Esophagus muscularis mucosa (tissue), 4 donors: ENCODE measurements around the gene FAT2. TPM values are rescaled to one million over a fixed set of nuclear protein-coding genes. Genes with fewer than 3 reads are reported as not detected.

ENCODE experiments used
- DNase-seq: peaks from one replicate; pipeline ENCODE4 v3.0.0-alpha.2; 2017; ENCODE audit errors: extremely low spot score
- H3K27ac ChIP-seq, 4 donors: fragments of 200-600 bp; sonication (generic); replicated peaks in 1 of 4; 1 replicate in 3 of 4; 2 replicates in 1 of 4; pipeline ENCODE4 v1.5.1; 2016 to 2019; ENCODE audit warnings: mild to moderate bottlenecking in 1 of 4
- H3K27me3 ChIP-seq, 4 donors: fragments of 200-600 bp; sonication (generic); one replicate each; pipeline versions ENCODE4 v1.5.1 to v1.6.0; 2016 to 2019
- H3K36me3 ChIP-seq, 4 donors: fragments of 200-600 bp; sonication (generic); one replicate each; pipeline ENCODE4 v1.5.1; 2016 to 2019
- H3K4me1 ChIP-seq, 4 donors: fragments of 200-600 bp; sonication (generic); one replicate each; pipeline ENCODE4 v1.5.1; 2016 to 2019
- H3K4me3 ChIP-seq, 4 donors: fragments of 200-600 bp; sonication (generic); 1 replicate in 2 of 4; 2 replicates in 2 of 4; pipeline ENCODE4 v1.5.1; 2016 to 2019; ENCODE audit warnings: mild to moderate bottlenecking in 4 of 4, moderate library complexity in 1 of 4
- H3K9me3 ChIP-seq, 4 donors: fragments of 200-600 bp; sonication (generic); 1 replicate in 3 of 4; 2 replicates in 1 of 4; pipeline ENCODE4 v1.5.1; 2016 to 2019
- EP300 ChIP-seq: sonication (generic); formaldehyde crosslinking; IDR thresholded peaks from one replicate; pipeline ENCODE4 v1.6.1; 2017; ENCODE audit warnings: antibody characterized with exemption
- POLR2A ChIP-seq: fragments of 450-650 bp; IDR thresholded peaks from one replicate; pipeline ENCODE4 v1.6.1; 2017; ENCODE audit warnings: antibody characterized with exemption, moderate library complexity, mild to moderate bottlenecking, low read depth
- POLR2AphosphoS5 ChIP-seq, 2 donors: sonication (generic); formaldehyde crosslinking; IDR thresholded peaks; one replicate each; pipeline ENCODE4 v1.6.1; 2017; ENCODE audit warnings: antibody characterized with exemption in 2 of 2
- WGBS: methylation state at CpG from one replicate; pipeline ENCODE4 v1.1.5; 2018; 5-methylcytosine and 5-hydroxymethylcytosine counted together
- intact Hi-C: fragments of 100-400 bp; cut with DNase I; formaldehyde crosslinking; loops from one replicate; pipeline ENCODE4 v1.15.1; 2023
- total RNA-seq, 4 donors: library from RNA; depleted of rRNA; stranded (reverse); fragments of >200 nt; gene quantifications; one replicate each; pipeline versions ENCODE4 v1.1.0 to v1.2.1, GENCODE V29; 2016
- TF ChIP-seq, protein P1 (sequence below), 3 experiments: fragments of 200-600 bp in 2 of 3; fragments of 450-650 bp in 1 of 3; sonication (generic) in 2 of 3; IDR thresholded peaks; one replicate each; pipeline ENCODE4 v1.5.1; 2017 to 2019; ENCODE audit warnings: antibody characterized with exemption in 3 of 3, mild to moderate bottlenecking in 2 of 3, moderate library complexity in 1 of 3

Gene FAT2
- total RNA-seq, 4 donors from 2014 or later = not detected

DNA sequence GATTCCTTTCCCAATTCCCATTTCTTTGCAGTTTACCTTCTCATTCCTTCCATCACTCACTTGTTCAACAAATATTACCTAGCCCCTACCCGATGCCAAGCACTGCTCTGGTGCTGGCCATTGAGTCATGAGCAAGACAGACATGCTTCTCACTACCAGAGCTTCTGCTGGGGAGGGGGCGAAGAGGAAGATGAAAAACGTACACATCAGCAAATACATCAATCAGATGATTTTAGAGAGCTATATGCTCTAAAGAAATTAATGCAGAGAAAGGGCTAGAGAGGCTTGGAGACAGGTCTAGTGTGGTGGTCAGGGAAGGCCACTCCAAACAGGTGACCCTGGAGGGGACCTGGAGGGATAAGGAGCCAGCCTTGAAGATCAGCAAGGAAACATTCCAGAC is 14.4 kb upstream of the FAT2 start:
- intact Hi-C loops = no loop called here
- Histone ChIP-seq H3K4me1 (no peaks in the 10 kb centered on the region), H3K27ac (no peak overlapping the region), H3K36me3 (no peaks in the 10 kb centered on the region), H3K4me3 (no peak overlapping the region), H3K27me3 (no peaks in the 10 kb centered on the region), H3K9me3 (no peaks in the 10 kb centered on the region)
- TF ChIP-seq, protein P1, sequence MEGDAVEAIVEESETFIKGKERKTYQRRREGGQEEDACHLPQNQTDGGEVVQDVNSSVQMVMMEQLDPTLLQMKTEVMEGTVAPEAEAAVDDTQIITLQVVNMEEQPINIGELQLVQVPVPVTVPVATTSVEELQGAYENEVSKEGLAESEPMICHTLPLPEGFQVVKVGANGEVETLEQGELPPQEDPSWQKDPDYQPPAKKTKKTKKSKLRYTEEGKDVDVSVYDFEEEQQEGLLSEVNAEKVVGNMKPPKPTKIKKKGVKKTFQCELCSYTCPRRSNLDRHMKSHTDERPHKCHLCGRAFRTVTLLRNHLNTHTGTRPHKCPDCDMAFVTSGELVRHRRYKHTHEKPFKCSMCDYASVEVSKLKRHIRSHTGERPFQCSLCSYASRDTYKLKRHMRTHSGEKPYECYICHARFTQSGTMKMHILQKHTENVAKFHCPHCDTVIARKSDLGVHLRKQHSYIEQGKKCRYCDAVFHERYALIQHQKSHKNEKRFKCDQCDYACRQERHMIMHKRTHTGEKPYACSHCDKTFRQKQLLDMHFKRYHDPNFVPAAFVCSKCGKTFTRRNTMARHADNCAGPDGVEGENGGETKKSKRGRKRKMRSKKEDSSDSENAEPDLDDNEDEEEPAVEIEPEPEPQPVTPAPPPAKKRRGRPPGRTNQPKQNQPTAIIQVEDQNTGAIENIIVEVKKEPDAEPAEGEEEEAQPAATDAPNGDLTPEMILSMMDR (IDR thresholded peaks at IDR 0.05) = no peak
- TF ChIP-seq EP300 (no peak), POLR2A (no peak), POLR2AphosphoS5 (IDR thresholded peaks at IDR 0.05) (no peak)
- no peak for DNase-seq
- WGBS = 69% methylated on average over 3 of the region's 3 CpGs

DNA sequence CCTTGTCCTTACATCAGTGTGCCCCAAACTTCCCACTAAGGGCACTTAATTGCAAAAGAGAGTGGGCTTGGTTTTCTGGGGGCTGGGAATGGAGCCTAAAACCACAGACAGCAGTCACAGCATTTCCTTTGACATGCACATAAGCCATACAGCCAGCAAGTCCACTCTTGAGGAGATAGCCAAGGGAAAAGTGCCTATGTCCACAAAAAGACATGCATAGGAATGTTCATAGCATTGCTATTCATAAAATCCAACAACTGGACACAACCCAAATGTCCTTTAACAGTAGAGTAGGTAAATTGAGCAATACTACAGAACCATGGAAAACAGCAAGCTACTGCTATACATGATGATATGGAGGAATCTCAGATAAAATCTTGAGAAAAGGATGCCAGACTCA is 11.7 kb upstream of the FAT2 start:
- DNase-seq = no peak
- no peaks in the 10 kb centered on the region for H3K36me3 ChIP-seq
- H3K27ac ChIP-seq = no peak overlapping the region
- H3K4me3 ChIP-seq = no peak overlapping the region
- no peaks in the 10 kb centered on the region for H3K4me1 ChIP-seq
- no peaks in the 10 kb centered on the region for H3K27me3 ChIP-seq
- intact Hi-C loops = no loop called here
- TF ChIP-seq POLR2AphosphoS5 (IDR thresholded peaks at IDR 0.05) = no peak
- TF ChIP-seq EP300 = no peak
- TF ChIP-seq POLR2A = no peak
- TF ChIP-seq, protein P1 (IDR thresholded peaks at IDR 0.05) = no peak
- H3K9me3 ChIP-seq = no peaks in the 10 kb centered on the region

DNA sequence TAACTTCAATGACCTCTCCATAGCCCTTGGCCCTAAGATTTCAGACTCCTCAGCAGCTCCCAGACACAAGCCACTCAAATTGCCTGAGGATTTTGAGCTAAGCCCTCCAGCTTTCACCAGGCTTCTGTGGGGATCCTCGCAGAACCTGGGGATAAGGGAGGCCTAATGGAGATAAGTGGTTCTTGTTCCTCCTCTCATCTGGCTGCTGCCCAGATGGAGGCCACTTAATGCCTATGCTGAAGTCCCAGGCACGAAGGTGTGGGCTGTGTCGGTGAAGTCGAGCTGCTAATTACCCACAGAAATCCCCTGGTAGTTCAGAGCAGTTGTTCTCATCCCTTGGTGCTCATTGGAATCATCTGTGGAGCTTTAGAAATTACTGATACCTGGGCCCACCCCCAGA is 10.3 kb upstream of the FAT2 start:
- Histone ChIP-seq H3K9me3 (no peaks in the 10 kb centered on the region), H3K27me3 (no peaks in the 10 kb centered on the region), H3K27ac (no peak overlapping the region), H3K36me3 (no peaks in the 10 kb centered on the region), H3K4me1 (peaks cover 0 to 6% (median 2%) of the 10 kb centered on the region in 4 donors), H3K4me3 (no peak overlapping the region)
- intact Hi-C loops = no loop called here
- no peak for DNase-seq
- 95% methylated on average over 4 of the region's 4 CpGs for WGBS
- TF ChIP-seq, protein P1 (IDR thresholded peaks at IDR 0.05) = no peak
- no peak for TF ChIP-seq POLR2AphosphoS5 (IDR thresholded peaks at IDR 0.05)
- TF ChIP-seq POLR2A = no peak
- TF ChIP-seq EP300 = no peak

DNA sequence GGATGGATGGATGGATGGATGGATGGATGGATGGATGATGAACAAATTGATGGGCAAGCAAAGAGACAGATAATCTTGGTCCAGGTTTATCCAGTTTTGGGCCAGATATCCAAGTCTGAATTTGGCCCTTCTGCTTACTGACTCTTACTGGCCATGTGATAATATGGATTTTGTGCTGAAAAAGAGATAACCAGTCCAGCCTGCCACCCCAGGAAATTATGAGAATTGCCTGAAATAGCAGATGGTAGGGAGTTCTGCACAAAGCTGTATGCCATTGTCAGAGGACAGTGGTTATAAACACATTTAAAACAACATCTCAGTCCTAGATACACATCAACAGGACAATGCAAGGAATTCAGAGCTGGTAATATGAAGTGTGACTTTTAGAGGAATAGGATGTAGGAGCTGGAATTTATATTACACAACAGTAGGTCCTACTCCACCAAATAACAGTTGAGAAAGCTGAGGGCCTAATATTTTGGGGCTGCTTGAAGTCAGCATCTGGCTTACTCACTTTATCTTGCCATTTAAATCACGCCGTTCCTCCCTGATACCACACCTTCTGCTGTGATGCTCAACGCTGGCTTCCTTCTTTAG is 9.0 kb upstream of the FAT2 start:
- Histone ChIP-seq H3K27me3 (no peaks in the 10 kb centered on the region), H3K9me3 (no peaks in the 10 kb centered on the region), H3K36me3 (no peaks in the 10 kb centered on the region), H3K4me1 (peaks cover 0 to 6% (median 2%) of the 10 kb centered on the region in 4 donors), H3K4me3 (no peak overlapping the region), H3K27ac (no peak overlapping the region)
- 94% methylated on average over 3 of the region's 3 CpGs for WGBS
- DNase-seq = no peak
- TF ChIP-seq POLR2AphosphoS5 (IDR thresholded peaks at IDR 0.05) = no peak
- no peak for TF ChIP-seq POLR2A
- TF ChIP-seq, protein P1 (IDR thresholded peaks at IDR 0.05) = no peak
- no peak for TF ChIP-seq EP300
- intact Hi-C loops = no loop called here

DNA sequence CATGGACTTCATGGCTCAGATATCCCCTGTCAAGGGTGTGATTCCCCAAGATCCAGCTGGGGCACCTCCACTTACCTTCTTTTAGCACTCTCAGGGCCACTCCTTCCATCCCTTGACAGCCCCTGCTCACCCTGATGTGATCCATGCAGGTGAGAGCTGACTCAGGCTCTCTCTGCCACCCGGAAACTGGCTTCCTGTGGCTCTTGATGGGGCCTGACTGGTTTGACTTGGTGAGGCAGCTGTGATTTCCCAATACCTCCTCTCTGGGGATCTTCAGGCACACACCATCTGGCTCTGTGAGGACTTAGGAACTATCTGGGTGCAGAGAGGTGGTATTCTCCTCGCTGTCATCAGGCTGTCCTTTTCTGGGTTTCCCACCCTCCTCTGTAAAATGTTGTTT is 7.9 kb upstream of the FAT2 start:
- intact Hi-C loops = no loop called here
- DNase-seq = no peak
- 64% methylated on average over 2 of the region's 2 CpGs for WGBS
- no peaks in the 10 kb centered on the region for H3K36me3 ChIP-seq
- no peak overlapping the region for H3K27ac ChIP-seq
- no peaks in the 10 kb centered on the region for H3K27me3 ChIP-seq
- no peaks in the 10 kb centered on the region for H3K9me3 ChIP-seq
- TF ChIP-seq POLR2AphosphoS5 (IDR thresholded peaks at IDR 0.05) = no peak
- no peak overlapping the region for H3K4me3 ChIP-seq
- peaks cover 0 to 6% (median 2%) of the 10 kb centered on the region in 4 donors for H3K4me1 ChIP-seq
